Suprapubic skin (tissue), 3 donors: ENCODE results near the gene SEMA5A.

Experiments used
- CTCF ChIP-seq, 2 donors: fragments of 200-600 bp in 1 of 2; fragments of 450-650 bp in 1 of 2; sonication (generic) in 1 of 2; IDR thresholded peaks; one replicate each; pipeline ENCODE4 v1.5.1; 2016 to 2019; ENCODE audit warnings: antibody characterized with exemption in 2 of 2, mild to moderate bottlenecking in 1 of 2, moderate library complexity in 1 of 2
- EP300 ChIP-seq: sonication (generic); formaldehyde crosslinking; IDR thresholded peaks from one replicate; pipeline ENCODE4 v1.6.1; 2017; ENCODE audit warnings: antibody characterized with exemption
- POLR2A ChIP-seq, 2 donors: fragments of 450-650 bp; IDR thresholded peaks; one replicate each; pipeline ENCODE4 v1.6.1; 2017; ENCODE audit warnings: antibody characterized with exemption in 2 of 2, mild to moderate bottlenecking in 2 of 2, moderate library complexity in 2 of 2

GRCh38 chr5:9533562-9534364 lies 12.1 kb downstream of the SEMA5A start:
- TF ChIP-seq CTCF (IDR thresholded peaks at IDR 0.05) = no peak
- TF ChIP-seq POLR2A (IDR thresholded peaks at IDR 0.05) = no peak
- no peak for TF ChIP-seq EP300
